Sigmoid colon (tissue), 7 donors: ENCODE measurements around the gene CBL. TPM values are rescaled to one million over a fixed set of nuclear protein-coding genes. Genes with fewer than 3 reads are reported as not detected.
A peak's percentile ranks its signal among the peaks of the same experiment; 100 is the strongest.

Source experiments
- DNase-seq: peaks from one replicate; pipeline ENCODE4 v3.0.0-alpha.2; 2019
- H3K27ac ChIP-seq, 4 donors: fragments of 200-600 bp; sonication (generic); one replicate each; pipeline ENCODE4 v1.5.1; 2016 to 2019; ENCODE audit warnings: mild to moderate bottlenecking in 1 of 4
- H3K27me3 ChIP-seq, 3 donors: fragments of 200-600 bp; sonication (generic); one replicate each; pipeline ENCODE4 v1.5.1; 2019; ENCODE audit warnings: mild to moderate bottlenecking in 1 of 3
- H3K36me3 ChIP-seq, 4 donors: fragments of 200-600 bp; sonication (generic); one replicate each; pipeline ENCODE4 v1.5.1; 2016 to 2019
- H3K4me1 ChIP-seq, 4 donors: fragments of 200-600 bp; sonication (generic); one replicate each; pipeline ENCODE4 v1.5.1; 2017 to 2019
- H3K4me3 ChIP-seq, 4 donors: fragments of 200-600 bp; sonication (generic); one replicate each; pipeline ENCODE4 v1.5.1; 2017 to 2019; ENCODE audit warnings: mild to moderate bottlenecking in 2 of 4, moderate library complexity in 1 of 4
- H3K9me3 ChIP-seq, 4 donors: fragments of 200-600 bp in 3 of 4; sonication (generic) in 3 of 4; one replicate each; pipeline versions ENCODE4 v1.5.1 to v1.6.1; 2013 to 2019
- CTCF ChIP-seq, 4 experiments: fragments of 450-650 bp in 3 of 4; fragments of 200-600 bp in 1 of 4; IDR thresholded peaks; one replicate each; pipeline ENCODE4 v1.5.1; 2016 to 2019; ENCODE audit warnings: antibody characterized with exemption in 4 of 4, mild to moderate bottlenecking in 3 of 4, moderate library complexity in 2 of 4
- EP300 ChIP-seq, 4 donors: sonication (generic); formaldehyde crosslinking; IDR thresholded peaks; one replicate each; pipeline ENCODE4 v1.6.1; 2017; ENCODE audit warnings: antibody characterized with exemption in 4 of 4
- POLR2A ChIP-seq, 2 donors: fragments of 450-650 bp; IDR thresholded peaks; one replicate each; pipeline ENCODE4 v1.6.1; 2016; ENCODE audit warnings: antibody characterized with exemption in 2 of 2, mild to moderate bottlenecking in 2 of 2, moderate library complexity in 2 of 2
- POLR2AphosphoS5 ChIP-seq, 4 donors: sonication (generic); formaldehyde crosslinking; IDR thresholded peaks; one replicate each; pipeline ENCODE4 v1.6.1; 2017; ENCODE audit warnings: antibody characterized with exemption in 4 of 4
- WGBS, 2 donors: extraction: QIAGEN DNeasy Blood & Tissue Kit; methylation state at CpG; one replicate each; pipeline ENCODE4 v1.1.7; 2013; 5-methylcytosine and 5-hydroxymethylcytosine counted together
- intact Hi-C: fragments of 100-400 bp; cut with DNase I; formaldehyde crosslinking; loops from one replicate; pipeline ENCODE4 v1.15.1; 2023
- polyA plus RNA-seq, 3 donors: library from polyadenylated mRNA; stranded (reverse); fragments of 200-250 nt; gene quantifications; one replicate each; pipeline ENCODE4 v1.2.3, GENCODE V29; 2013
- total RNA-seq, 4 donors: library from RNA; depleted of rRNA; stranded (reverse); fragments of >200 nt; gene quantifications; one replicate each; pipeline ENCODE4 v1.1.0, GENCODE V29; 2016
- donor health status: healthy with polysubstance abuse.
- donor health status: Bipolar disorder and iron deficiency.
- donor health status: healthy.

Gene CBL
- total and polyA plus RNA-seq, 7 donors, result 1.8 to 17.7 (median 11.8) TPM

GRCh38 chr11:119307219-119307618, 101.1 kb downstream of the CBL start:
- intact Hi-C loops, result no loop called here
- peak in 1 of 4 experiments; percentile 26 for TF ChIP-seq CTCF (IDR thresholded peaks at IDR 0.05)
- no peak for TF ChIP-seq EP300 (IDR thresholded peaks at IDR 0.05)
- peak in 1 of 4 donors; percentile 3 for TF ChIP-seq POLR2AphosphoS5 (IDR thresholded peaks at IDR 0.05)
- 52 to 95% methylated on average over 1 of the region's 1 CpG for WGBS, 2 donors
- no peak overlapping the region for H3K4me3 ChIP-seq
- no peaks in the 10 kb centered on the region for H3K27me3 ChIP-seq
- H3K4me1 ChIP-seq, result peaks cover 0 to 23% (median 12%) of the 10 kb centered on the region in 4 donors
- no peaks in the 10 kb centered on the region for H3K9me3 ChIP-seq
- peak overlapping the region; percentile 50 to 99 (median 78) for H3K27ac ChIP-seq
- no peak for DNase-seq
- H3K36me3 ChIP-seq, result peaks cover 28 to 70% (median 42%) of the 10 kb centered on the region in 4 donors

DNA sequence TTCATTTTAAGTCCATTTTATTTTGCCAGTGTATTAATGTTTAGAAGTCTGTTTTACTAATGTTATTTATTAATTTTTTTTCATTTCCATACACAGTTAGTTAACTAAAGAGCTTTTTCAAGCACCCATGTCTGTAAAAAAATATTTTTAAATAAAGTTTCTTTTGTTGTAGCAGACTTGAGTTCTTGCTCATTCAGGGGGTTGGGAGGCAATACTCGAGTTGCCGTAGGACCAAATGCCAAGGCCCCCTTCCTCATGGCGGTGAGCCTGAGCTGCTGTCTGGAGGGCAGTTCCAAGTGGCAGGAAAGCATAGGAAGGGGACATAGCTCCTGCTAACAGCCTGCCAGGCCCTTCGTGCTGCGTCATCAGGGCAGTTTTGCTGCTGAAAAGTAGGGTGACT, 101.8 kb downstream of the CBL start:
- DNase-seq, result no peak
- Histone ChIP-seq H3K9me3 (no peaks in the 10 kb centered on the region), H3K4me3 (no peak overlapping the region), H3K36me3 (peaks cover 36 to 71% (median 49%) of the 10 kb centered on the region in 4 donors), H3K4me1 (peaks cover 0 to 28% (median 12%) of the 10 kb centered on the region in 4 donors), H3K27ac (peak overlapping the region; percentile 50 to 99 (median 78)), H3K27me3 (no peaks in the 10 kb centered on the region)
- peak in 2 of 4 donors; percentile 11 to 27 for TF ChIP-seq POLR2AphosphoS5 (IDR thresholded peaks at IDR 0.05)
- TF ChIP-seq POLR2A (IDR thresholded peaks at IDR 0.05), result no peak
- no peak for TF ChIP-seq EP300 (IDR thresholded peaks at IDR 0.05)
- intact Hi-C loops, result no loop called here
- WGBS, 2 donors, result 89 to 92% methylated on average over 5 of the region's 5 CpGs

DNA sequence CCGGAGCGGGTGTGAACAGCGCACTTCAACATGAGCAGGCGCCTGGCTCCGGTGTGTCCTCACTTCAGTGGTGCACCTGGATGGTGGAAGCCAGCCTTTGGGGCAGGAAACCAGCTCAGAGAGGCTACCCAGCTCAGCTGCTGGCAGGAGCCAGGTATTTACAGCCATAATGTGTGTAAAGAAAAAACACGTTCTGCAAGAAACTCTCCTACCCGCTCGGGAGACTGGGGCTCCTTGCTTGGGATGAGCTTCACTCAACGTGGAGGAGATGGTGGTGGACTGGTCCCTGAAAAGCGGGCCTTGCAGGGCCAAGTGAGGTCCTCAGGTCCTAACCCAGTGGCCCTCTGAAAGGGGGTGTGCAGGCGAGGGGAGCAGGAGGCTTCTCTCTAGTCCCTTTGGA, 103.3 kb downstream of the CBL start:
- TF ChIP-seq CTCF (IDR thresholded peaks at IDR 0.05) (no peak), EP300 (IDR thresholded peaks at IDR 0.05) (no peak), POLR2AphosphoS5 (IDR thresholded peaks at IDR 0.05) (no peak), POLR2A (IDR thresholded peaks at IDR 0.05) (no peak)
- Histone ChIP-seq H3K27ac (peak overlapping the region; percentile 25 to 99 (median 72)), H3K9me3 (no peaks in the 10 kb centered on the region), H3K4me1 (peaks cover 0 to 34% (median 14%) of the 10 kb centered on the region in 4 donors), H3K36me3 (peaks cover 33 to 76% (median 51%) of the 10 kb centered on the region in 4 donors), H3K27me3 (no peaks in the 10 kb centered on the region), H3K4me3 (no peak overlapping the region)
- intact Hi-C loops, result no loop called here
- DNase-seq, result no peak
- WGBS, 2 donors, result 81 to 87% methylated on average over 11 of the region's 11 CpGs

DNA sequence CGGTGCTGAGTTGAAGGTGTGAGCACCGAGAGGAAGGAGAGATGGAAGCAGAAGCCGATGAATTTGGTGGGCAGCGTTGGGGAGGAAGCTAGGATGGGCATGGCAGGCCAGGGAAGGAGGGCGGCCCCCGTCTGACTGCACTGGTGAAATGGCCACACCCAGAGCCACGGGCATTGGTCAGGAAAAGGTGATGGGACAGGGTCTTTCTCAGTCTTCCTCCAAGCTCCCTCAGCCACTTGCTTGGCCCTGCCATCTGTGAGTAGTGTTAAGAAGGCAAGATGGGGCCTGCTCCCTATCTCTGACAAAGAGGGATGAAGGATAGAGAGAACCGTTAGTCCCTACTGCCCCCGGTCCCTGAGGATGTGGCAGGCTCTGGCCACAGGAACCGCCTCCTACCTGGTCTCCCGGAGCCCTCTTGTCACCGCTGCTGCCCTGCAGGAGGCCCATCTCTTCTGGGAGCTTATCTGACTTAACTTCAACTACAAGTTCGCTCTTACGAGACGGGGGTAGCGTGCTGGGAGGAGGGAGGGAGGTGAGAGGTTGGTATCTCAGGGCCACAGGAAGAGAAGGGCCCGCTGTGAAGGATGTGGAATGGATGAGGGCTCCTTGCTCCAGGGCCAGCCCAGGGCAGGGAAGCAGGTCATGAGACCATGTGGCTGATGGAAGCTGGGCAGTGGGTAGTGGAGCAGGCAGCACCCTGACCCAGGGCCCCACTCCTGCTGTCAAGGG, 104.0 kb downstream of the CBL start:
- Histone ChIP-seq H3K4me3 (no peak overlapping the region), H3K27ac (peak overlapping the region; percentile 17 to 99 (median 72)), H3K9me3 (no peaks in the 10 kb centered on the region), H3K27me3 (no peaks in the 10 kb centered on the region), H3K4me1 (peaks cover 0 to 41% (median 21%) of the 10 kb centered on the region in 4 donors), H3K36me3 (peaks cover 33 to 78% (median 55%) of the 10 kb centered on the region in 4 donors)
- WGBS, 2 donors, result 82 to 86% methylated on average over 17 of the region's 17 CpGs
- intact Hi-C loops, result no loop called here
- no peak for TF ChIP-seq POLR2AphosphoS5 (IDR thresholded peaks at IDR 0.05)
- TF ChIP-seq EP300 (IDR thresholded peaks at IDR 0.05), result no peak
- DNase-seq, result no peak

DNA sequence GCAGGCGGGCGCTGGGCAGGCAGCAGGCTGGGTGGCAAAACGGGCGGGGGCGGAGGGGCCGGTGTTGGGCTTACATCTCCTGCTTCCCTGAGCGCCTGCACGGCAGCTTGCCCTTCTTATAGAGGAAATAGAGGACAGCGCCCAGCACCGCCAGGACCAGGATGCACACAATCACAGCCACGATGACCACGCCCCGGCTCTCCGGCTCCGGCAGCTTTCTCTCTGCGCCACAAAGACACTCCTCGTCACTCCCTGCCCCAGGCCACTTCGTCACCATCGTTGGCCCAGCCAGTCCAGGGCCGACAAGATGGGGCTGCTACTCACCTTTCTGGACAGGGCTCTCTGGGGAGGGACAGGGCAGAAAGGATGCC, 104.5 kb downstream of the CBL start:
- intact Hi-C loops, result no loop called here
- no peak for TF ChIP-seq CTCF (IDR thresholded peaks at IDR 0.05)
- TF ChIP-seq POLR2A (IDR thresholded peaks at IDR 0.05), result no peak
- Histone ChIP-seq H3K36me3 (peaks cover 33 to 76% (median 55%) of the 10 kb centered on the region in 4 donors), H3K27ac (peak overlapping the region; percentile 17 to 99 (median 60)), H3K4me3 (no peak overlapping the region), H3K4me1 (peaks cover 0 to 45% (median 25%) of the 10 kb centered on the region in 4 donors), H3K9me3 (no peaks in the 10 kb centered on the region), H3K27me3 (no peaks in the 10 kb centered on the region)
- 32 to 78% methylated on average over 20 of the region's 20 CpGs for WGBS, 2 donors
- no peak for DNase-seq
